HG02642 (cell line): ENCODE data around the gene NEB.
"Not testable (repeated sequence)": the region's sequence is repeated elsewhere in the genome, so short reads cannot be mapped to it uniquely, and the experiment has no call there.

Experiments used
- ATAC-seq: cut with Tn5 transposase; IDR thresholded peaks from one replicate; pipeline ENCODE4 v1.9.1; 2021; ENCODE audit warnings: mild to moderate bottlenecking; ENCODE audit not compliant: unreplicated experiment, poor library complexity

Gene NEB

GRCh38 chr2:151655663-151656398, 78.4 kb downstream of the NEB start:
- no peak for ATAC-seq

DNA sequence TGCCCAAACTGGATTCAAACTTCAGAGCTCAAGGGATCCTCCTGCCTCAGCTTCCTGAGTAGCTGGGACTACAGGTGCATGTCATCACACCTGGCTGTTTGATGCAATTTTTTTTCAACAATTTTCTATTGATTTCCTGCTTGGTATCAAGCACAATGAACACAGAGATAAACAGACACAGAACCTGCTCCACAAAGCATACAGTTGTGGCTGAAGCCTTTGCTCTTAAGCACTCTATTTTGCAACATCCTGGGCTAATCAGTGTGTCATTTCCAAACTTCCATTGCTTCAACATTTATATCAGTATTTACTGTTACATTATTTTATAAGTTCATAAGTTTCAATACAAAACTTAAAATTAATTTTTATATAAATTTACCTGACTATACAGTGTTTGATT, 79.4 kb downstream of the NEB start:
- no peak for ATAC-seq

DNA sequence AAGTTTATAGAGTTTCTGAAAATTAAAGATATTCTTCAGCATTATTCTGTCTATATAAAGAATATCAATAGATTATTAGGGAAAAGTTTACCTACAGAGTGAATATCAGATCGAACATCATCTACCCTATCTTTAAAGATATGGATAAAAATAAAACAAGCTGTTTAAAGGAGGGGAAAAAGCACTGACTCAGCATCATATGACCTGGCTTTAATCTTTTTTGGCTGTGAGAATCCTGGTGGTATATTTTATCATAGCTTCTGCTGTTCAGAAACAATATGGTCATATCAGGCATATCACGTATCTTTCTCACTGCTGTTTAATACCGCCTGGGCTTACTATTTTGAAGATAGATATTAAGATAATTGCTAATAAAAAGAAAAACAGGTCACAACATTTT, 80.2 kb downstream of the NEB start:
- ATAC-seq: no peak

DNA sequence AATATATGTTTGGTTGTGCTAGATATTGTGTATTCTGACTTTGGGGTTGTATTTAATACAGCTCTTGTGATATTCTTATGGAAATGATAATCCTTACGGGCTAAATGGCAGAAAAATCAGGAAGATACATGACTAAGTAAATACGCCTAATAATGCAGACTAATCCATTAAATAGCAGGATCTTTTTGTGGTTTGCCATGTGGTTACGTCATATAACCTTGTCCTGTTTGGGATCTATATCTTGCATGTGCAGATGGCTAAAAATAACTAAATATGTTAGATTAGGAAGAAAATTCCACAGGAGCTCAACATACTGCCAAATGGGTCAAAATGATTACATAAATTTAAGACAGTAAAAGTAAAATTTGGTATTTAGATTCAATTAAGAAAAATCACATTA, 83.0 kb downstream of the NEB start:
- ATAC-seq: no peak

DNA sequence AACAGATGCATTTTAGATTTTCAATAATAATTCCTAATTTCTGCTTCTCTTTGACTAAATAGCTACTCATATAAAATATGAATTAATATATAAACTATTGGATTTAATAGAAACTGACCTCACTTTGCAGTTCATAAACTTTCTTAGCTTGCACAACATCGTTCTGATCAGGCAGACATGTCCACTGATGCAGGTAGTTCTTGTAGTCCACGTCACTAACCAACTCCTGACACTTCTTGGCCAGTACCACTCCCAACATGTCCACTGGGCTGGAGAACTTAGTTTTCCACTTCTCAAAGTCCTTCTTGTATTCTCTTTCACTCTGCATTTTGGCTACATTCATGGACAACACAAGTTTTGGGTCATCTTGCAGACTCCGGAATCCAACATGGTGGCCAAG, 83.8 kb downstream of the NEB start:
- ATAC-seq: no peak

DNA sequence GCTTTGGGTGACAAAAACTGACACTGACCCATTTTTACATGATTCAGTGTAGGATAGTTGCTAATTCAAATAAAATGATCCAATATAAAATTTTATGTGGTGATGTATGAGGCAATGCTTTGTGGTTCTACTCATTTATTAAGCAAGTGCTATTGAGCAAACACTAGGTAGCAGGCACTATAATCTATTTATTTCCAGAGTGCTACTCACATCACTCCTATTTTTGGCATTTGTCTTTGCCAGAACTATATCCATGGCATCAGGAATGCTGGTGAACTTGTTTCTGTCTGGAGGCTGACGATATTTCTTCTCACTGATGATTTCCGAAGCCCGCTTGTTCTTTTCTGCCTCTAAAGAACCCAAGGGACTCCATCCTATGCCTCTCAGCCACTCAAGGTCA, 84.3 kb downstream of the NEB start:
- no peak for ATAC-seq

- no peak for ATAC-seq
These were observed 84.9 kb downstream of the NEB start for GRCh38 chr2:151649400-151649799.

- ATAC-seq: not testable (repeated sequence)
These were observed 87.8 kb downstream of the NEB start for GRCh38 chr2:151646512-151646911.

DNA sequence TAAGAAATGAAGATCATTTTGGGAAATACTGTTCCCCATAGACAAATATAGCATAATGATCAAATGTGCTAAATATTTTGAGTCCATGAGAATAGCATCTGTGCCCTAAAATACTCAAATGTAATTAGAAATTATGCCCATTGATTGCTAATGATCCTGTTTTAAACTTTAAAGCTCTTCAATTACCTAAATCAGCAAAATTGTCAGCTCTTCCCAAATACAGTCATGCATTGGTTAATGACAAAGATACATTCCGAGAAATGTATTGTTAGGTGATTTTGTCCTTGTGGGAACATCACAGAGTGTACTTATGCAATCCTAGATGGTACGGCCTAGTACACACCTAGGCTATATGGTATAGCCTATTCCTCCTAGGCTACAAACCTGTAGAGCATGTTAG, 89.7 kb downstream of the NEB start:
- no peak for ATAC-seq

DNA sequence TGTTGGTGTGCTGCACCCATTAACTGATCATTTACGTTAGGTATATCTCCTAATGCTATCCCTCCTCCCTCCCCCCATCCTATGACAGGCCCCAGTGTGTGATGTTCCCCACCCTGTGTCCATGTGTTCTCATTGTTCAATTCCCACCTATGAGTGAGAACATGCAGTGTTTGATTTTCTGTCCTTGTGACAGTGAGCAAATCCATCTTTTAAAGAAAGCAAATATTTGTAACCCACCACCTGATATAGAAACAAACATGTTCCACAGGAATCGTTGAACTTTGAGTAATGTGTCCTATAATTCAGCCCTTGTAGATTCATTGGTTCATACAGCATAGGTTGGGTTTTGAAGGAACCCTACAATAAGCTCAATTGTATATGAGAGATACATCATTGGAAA, 92.4 kb downstream of the NEB start:
- ATAC-seq: not testable (repeated sequence)

- ATAC-seq: no peak
These were observed 94.2 kb downstream of the NEB start for GRCh38 chr2:151640087-151640486.

DNA sequence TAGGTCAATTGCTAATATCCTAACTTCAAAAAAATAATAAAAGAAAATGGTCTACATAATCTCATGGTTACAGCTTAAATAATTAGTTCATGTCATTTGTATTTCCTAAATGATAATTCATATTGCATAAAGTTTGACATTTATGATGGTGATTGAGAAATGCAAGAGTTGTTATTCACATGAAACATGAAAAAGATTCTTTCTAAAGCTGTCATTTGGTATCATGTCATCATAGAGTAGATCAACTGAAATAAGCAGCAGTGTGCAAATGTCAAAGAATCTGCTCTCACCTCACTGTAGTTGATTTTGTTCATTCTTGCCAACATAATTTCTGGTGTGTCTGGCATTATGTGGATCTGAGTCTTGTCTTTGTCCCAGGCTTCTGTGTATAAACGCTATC, 95.3 kb downstream of the NEB start:
- no peak for ATAC-seq

- ATAC-seq: peak; percentile 56
These were observed 95.9 kb downstream of the NEB start for GRCh38 chr2:151638191-151638933.

- peak; percentile 77 for ATAC-seq
These were observed 97.0 kb downstream of the NEB start for GRCh38 chr2:151637271-151637781.

GRCh38 chr2:151634736-151635467, 99.4 kb downstream of the NEB start:
- ATAC-seq: no peak

DNA sequence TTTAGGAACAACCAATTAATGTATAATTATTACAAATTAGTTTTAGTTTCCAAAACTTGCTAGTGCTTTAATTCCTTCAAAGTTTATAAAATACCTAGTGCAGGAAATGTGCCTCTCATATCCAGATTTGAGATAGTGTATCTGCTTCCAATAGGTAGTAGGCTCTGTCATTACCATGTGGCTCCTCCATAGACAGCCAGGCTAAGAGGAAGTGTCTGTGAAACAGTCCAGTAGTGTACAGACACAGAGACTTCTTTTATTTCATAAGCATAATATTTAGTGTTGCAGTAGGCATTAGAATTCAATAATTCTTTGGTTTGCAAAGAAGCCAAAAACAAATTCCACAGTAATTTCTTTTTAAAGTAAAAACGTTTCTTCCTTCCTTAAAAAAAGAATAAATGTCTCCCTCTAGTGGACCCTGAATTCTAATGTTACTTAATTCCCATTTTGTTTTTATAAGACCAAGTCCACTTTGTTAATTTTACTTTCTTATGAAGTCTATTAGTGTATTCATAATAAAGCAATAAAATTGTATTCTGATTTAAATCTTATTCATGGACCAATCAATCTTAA, 101.2 kb downstream of the NEB start:
- ATAC-seq: no peak

DNA sequence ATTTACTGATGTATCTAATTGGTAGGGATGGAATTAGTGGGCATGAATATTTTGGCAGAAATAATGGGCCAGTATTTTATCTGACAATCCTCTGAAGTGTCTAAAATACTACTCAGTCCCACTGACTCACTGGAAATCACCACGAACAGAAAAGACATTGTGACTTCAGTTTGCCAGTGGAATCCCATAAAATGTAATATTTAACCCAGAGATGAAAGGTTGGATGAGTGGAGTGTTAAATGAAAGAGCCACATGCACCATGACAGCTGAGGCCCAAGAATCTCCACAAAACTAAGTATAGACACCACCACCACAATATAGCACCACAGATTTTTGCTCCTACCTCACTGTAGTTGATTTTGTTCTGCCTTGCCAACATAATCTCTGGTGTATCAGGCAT, 103.9 kb downstream of the NEB start:
- no peak for ATAC-seq

- no peak for ATAC-seq
These were observed 106.9 kb downstream of the NEB start for GRCh38 chr2:151627353-151627752.

GRCh38 chr2:151624271-151624670, 110.0 kb downstream of the NEB start:
- no peak for ATAC-seq

- no peak for ATAC-seq
These were observed 110.6 kb downstream of the NEB start for GRCh38 chr2:151623631-151624030.

GRCh38 chr2:151620761-151621160, 113.5 kb downstream of the NEB start:
- ATAC-seq: no peak
